ENCODE measurements around the gene CHST5.

CHST5 gene

DNA sequence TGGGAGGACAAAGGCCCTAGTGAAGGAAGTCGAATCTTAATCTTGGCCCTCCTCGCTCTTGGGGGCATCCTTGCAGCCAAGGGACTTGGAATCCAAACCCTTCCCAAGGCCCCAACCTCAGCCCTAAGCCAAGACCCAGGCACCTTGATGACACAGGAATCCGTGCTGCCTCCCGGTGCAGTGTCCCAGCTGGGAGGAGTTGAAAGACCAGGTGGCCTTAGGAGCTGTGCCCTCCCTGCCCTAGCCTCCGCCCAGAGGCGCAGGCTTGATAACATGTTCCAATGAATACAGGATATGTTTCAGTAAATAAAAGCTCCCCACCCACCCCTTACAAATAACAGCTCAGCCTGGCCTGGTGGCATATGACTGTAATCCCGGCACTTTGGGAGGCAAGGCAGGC is at the start of gene CHST5:
TSS of gene CHST5 (minus strand) at position 208 of the 400 bp plus-strand sequence. CDS start 5,724 bp downstream, outside the sequence.
- DNase-seq = no peak

GRCh38 chr16:75584108-75584507 is 48.2 kb upstream of the CHST5 start:
- DNase-seq = no peak

GRCh38 chr16:75579281-75579834 is 43.5 kb upstream of the CHST5 start:
- DNase-seq = no peak

DNA sequence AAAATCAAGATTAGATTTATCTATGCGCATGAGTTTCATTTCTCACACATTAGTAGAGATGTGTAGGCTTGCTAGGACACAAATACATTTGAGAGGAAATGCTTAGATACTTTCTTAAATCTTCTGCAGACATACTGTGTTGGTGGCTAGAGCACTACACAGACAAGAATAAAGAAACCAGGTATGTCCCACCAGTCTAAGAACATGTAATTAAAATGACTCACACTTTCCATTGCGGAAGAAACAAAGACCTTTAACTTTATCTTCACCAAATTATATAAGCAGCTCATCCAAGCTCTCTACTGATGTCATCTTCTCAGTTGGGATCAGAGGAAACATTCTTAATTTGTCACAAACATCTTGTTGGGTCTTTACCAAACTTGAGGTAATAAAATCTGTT is 42.8 kb upstream of the CHST5 start:
- no peak for DNase-seq

DNA sequence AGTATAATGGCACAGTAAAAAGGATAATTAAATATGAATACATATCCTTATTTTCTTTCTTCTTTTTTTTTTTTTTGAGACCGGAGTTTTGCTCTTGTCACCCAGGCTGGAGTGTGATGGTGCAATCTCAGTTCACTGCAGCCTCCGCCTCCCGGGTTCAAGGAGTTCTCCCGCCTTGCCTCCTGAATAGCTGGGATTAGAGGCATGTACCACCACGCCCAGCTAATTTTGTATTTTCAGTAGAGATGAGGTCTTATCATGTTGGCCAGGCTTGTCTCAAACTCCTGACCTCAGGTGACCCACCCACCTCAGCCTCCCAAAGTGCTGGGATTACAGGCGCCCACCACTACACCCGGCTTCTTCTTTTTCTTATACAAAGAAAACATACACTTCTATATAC is 42.3 kb upstream of the CHST5 start:
- no peak for DNase-seq

DNA sequence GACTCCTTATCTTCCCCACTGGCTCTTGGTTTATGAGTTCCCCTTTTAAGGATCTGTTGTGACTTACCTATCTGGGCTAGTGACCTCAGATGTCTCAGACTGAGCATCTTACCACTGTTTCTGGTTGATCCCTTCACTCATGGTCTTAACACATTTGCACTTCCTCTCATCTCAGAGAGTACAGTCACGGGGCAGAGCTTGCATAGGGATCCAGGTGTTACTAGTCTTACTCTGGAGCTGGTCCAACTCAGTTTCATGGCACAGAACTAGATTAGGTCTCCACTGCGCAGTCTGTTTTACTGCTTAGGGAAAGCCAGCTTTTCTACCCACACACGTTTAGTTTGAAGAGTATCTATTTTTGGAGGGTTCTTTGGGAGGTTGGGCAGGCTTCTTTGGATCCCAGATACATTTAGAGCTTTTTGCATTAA is 40.5 kb upstream of the CHST5 start:
- no peak for DNase-seq

DNA sequence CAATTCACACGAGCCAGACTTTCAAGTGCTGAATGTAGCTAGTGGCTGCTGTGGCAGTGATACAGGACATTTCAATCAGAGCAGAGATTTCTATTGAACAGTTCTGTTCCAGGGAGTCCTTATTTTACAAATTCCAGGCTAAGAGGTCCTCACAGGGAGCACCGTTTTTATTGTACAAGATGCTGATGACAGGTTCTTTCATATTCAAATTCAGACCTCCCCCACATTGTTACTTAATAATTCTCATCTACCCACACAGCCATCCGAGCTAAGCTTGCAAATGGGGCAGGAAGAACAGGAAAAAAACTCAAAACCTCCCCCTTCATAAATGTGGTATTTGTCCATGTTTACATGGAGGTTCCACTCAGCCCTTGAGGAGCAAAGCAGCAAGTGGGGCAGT is 40.0 kb upstream of the CHST5 start:
- DNase-seq = no peak

DNA sequence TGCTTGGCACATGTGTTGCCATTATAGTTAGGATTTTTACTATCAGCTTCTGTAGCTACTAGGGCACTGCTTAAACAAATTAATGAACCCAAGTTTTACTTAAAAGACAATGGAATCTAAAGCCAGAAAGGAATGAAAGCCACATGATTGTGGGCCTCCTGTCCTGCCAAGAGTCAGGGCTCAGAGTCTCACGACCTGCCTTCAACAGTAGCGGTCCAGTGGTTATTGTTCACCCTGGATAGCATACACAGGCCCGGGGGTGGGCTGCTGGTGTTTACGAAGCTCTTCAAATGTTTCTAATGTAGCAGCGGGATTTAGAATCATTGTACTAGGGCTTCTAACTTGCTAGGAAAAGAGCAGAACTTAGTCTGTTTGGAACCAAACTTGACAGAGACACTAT is 38.0 kb upstream of the CHST5 start:
- no peak for DNase-seq

DNA sequence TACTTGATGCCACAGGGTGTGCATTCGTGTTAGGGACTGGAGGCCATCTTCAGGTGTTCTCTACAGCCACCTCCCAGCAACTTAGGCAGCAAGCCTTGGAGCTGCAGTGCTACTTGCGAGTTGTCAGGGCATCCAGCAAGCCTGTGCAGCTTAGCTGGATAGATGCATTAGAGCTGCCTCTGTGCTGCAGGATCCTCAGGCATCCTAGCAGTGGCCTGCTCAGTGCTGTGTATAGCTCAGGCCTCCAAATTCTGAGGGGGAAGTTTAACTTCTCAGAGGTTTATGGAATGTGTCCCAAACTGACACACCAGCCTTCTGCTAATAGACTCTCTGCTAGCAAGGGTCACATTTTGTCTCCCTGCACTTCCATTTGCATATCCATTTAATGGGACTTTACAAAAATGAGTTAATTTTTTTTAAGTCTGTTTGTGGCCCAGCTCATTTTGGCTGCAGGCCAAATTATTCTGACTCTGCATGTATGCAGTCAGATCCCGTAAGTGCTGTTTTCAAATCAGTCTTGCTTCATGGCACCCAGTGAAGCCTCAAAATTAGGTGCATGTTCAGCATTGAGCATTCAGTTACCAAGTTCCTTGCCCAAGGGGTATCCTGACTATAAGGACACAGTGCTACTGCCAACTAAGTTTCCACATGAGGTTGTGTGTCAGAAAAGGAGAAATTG is 37.1 kb upstream of the CHST5 start:
- no peak for DNase-seq

DNA sequence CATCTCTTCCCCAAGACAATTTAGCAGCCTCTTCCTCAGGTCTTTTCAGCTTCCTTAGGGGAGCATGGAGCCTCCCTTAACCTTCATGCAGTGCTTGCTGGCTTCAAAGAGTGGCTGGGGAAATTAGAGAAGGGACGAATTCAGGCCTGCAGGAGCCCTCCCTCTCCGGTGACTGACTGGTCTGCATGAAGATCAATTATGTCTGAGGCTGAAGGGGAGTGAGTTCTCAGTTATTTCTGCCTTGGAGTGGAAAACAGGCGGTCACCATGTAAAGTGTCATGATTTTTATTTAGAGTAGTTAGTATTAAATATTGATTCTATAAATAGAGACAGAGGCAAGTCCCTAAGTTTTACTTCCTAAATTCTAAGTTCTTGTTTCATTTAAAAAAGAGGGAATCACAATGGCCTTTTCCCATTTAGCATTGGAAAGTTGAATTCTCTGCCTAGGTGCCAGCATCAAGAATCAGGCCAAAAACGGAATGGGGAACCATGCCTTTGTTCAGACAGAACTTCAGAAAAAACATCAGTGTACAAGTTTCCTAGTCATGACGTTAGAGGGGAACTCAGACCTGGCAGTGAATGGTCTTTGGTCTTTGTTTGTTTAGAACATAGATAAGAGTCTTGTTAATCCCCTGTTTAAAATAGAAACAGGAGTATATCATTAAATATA is 34.6 kb upstream of the CHST5 start:
- no peak for DNase-seq

DNA sequence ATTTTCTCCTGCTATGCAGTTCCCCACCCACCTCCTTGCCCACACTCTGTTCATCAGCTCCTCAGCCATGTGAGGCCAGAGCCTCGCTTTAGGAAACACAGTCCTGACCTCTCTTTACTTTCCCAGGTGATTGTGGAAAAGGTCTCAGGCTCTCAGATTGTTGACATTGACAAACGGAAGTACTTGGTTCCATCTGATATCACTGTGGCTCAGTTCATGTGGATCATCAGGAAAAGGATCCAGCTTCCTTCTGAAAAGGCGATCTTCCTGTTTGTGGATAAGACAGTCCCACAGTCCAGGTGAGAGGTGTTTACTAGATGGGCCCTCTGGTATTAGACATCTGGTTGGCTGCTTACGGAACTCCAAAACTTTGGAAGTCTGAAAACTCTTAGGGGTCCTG is 32.0 kb upstream of the CHST5 start:
- no peak for DNase-seq

DNA sequence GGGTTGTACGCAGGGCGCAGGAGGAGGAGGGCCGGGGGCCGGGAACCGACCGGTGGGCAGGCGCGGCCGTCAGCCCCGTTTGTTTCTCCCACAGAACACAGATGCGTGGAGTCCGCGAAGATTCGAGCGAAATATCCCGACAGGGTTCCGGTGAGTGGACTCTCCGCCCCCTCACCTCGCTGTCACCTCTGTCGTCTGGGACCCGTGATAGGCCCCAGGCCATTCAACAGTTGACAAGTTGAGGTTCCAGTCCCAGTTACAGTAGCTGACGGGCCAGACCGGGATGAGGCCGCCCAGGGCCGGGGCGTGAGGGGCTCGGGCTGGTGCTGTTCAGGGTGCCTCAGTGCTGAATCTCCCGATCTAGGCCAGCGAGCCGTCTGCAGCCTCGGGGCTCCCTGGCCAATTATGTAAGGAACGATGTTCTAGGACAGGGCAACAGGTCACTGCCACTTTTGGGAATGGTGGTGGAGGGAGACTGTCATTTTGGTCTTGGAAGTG is 30.9 kb upstream of the CHST5 start:
- DNase-seq = no peak

DNA sequence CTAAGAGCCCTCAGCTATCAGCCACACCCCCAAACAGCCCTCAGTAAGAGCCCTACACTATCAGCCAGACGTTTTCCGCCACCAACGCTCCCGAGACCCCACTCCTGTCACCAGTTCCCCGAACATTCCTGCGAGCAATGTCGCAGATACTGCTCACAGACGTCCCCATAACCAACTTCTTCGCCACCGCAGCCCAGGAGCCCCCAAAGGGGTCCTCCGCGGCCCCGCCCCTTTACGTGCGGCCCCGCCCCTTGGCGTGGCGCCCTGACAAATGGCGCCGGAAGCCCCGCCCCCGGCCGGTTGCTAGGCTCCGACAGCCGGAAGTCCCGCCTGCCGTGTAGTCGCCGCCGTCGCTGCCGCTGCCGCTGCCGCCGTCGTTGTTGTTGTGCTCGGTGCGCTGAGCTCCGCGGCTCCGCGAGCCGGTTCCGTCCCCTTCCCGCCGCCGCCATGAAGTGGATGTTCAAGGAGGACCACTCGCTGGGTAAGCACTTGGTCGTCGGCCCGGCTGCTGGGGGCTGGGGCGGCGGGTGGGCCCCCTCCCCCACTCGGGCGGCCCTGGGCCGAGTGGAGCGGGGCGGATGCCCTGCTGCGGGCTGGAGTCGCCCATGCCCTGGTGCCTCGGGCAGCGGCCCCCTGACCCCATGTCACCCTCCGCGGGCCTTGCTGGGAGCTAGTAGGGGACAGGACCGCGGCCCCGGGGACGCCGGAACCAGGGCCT is 30.3 kb upstream of the CHST5 start, which contains the start of gene GABARAPL2:
TSS of gene GABARAPL2 (plus strand) at position 340 of the 718 bp plus-strand sequence. CDS start at position 448, 108 bp downstream.
- peak; percentile 59 to 85 for DNase-seq

GRCh38 chr16:75565640-75566039 is 29.7 kb upstream of the CHST5 start:
- DNase-seq = no peak

DNA sequence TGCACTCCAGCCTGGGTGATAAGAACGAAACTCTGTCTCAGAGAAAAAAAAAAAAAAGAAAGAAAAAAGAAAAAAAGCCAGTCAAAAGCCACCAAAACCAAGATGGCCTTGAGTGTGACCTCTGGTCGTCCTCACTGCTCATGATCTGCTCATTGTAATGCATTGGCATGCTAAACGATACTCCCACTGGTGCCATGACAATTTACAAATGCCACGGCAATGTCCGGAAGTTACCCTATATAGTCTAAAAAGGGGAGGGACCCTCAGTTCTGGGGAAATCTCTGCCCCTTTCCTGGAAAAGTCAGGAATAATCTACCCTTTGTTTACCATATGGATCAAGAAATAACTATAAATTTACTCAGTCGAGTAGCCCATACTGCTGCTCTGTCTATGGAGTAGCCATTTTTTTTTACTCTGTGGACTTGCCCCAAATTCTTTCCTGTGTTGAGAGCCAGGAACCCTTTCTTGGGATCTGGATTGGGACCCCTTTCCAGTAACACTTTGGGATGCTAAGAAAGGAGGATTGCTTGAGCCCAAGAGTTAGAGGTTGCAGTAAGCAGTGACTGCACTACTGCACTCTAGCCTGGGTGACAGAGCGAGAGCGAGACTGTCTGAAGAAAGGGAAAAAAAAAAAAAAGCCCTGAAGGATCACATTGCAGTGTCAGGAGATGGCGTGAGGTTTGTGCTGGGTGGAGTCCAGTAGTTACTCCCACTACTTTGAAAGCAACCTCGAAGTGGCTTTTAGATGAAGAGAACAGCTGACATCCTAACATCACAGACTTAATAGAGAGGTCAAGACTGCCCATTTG is 23.9 kb upstream of the CHST5 start:
- no peak for DNase-seq

- no peak for DNase-seq
These were observed 23.0 kb upstream of the CHST5 start for GRCh38 chr16:75558846-75559401.

DNA sequence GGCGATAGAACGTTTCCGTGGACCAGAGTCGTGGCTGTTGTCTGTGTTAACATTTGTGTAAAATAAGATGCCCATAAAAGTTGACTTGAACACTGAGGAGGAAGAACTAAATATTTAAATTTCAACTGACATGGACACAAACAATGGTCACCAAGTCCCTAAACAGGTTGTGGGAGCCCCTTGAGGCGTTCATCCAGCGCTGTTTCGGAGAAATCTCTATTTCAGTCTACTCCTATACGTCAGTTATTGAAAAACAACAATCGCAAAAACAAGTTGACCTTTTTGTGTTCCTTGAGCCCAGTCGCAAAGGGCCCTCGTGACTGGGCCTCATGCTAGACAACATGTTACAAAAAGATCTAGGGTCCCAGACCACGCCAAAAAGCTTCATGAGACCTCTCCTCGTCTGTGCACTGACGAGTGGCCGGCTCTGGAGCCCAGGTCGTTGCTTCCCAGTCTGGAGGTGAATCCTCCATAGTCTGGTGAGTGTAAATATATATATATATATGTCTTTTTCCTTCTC is 20.6 kb upstream of the CHST5 start:
- no peak for DNase-seq

DNA sequence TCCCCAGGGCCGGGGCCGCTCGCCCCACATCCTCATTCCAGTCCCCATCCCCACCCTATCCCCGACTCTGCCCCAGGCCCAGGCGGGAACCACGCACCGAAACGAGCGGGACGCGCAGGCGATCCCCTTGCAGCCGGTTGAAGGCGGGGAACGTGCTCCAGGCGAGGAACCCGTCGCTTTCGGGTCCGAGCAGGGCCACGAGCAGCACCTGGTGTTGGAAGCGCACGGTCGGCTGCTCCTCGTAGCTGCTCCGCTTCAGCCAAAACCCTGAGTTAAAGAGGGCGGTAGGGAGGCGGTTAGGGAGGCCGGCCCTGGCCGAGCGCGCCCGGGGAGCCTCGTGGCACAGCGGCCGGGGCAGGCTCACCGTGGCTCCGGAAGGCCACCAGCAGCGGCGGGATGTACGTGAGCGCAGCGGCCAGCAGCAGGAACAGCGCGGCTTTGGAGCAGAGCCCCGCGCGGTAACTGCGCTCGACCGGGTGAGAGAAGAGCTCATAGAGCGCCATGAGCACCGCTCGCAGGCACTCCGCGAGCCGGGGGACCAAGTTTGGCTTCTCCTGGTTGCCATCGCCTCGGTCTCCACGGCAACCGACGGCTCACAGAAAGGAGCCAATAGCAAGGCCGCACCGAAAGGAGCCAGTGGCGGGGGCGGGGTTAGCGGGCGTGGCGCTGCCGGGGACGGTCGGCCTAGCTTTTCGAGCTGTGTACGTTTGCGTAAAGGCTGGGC is 20.0 kb upstream of the CHST5 start, which contains the start of gene TMEM231:
TSS of gene TMEM231 (minus strand) at position 546 of the 724 bp plus-strand sequence. CDS start at position 503, 43 bp downstream.
- peak; percentile 88 to 95 for DNase-seq

DNA sequence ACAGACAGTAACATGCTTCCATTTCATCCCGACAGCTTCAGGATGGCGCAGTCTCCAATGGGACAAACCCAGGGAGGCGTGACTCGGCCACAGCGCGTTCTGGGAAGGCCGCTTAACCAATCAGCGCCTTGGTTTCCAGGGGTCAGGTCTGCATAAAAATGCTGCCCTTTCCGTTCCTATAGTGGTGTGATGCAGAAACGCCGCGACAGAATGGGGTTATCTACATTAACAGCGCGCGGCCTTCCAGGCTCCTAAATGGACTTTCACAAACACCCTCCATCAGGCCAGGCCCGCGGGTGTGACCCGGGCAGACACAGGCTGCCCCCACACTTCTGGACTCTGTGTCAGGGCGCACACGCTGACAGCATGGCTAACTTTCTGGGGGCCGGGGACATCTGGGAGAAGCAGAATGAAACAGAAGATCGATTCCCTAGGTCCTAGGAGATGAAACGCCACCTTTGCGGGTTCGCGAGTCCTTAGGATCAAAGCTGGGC is 19.4 kb upstream of the CHST5 start:
- peak; percentile 79 to 93 for DNase-seq

GRCh38 chr16:75552951-75553350 is 17.0 kb upstream of the CHST5 start:
- no peak for DNase-seq

DNA sequence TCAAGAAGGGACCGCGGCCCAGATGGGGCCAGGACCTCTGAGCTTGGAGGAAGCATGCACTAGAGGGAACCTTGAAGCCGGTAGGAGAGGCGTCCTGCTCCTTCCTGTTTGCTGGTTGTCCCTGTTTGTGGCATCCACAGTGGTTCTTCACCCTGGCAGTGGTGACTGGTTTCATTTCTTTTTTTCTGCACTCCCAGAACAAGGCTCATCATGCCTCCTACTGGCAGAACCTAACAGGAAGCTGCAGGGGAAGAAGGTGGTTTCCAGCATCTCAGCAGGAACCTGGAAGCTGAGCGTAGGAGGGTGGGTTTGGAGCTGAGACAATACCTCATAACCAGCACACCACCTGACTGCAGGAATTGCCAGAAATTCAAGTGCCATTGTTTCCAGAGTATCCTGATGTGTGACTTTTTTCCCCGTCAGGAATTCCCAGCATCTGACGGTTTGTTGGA is 14.3 kb upstream of the CHST5 start:
- DNase-seq = no peak

All from NCI-H524 (cell line).